ENCODE data around the gene MEX3D.

DNA sequence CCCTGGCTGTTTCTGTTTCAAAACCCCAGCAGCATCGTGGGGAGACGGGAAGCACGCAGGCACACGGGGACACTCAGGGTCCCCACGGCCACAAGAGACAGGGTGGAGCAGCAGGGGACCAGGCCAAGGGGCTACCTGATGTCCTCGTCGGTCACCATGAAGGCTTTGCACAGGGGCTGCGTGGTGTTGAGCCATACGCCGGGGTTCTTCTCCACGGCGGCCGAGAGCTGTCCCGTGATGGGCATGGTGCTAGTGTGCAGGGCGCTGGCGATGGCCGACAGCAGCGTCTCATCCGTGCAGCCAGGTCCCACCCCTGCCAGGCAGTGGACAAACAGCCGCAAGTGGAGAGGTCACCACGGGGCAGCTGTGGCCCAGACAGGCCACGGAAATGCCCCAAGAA is 12.8 kb upstream of the MEX3D start:
- TF ChIP-seq, protein P1, sequence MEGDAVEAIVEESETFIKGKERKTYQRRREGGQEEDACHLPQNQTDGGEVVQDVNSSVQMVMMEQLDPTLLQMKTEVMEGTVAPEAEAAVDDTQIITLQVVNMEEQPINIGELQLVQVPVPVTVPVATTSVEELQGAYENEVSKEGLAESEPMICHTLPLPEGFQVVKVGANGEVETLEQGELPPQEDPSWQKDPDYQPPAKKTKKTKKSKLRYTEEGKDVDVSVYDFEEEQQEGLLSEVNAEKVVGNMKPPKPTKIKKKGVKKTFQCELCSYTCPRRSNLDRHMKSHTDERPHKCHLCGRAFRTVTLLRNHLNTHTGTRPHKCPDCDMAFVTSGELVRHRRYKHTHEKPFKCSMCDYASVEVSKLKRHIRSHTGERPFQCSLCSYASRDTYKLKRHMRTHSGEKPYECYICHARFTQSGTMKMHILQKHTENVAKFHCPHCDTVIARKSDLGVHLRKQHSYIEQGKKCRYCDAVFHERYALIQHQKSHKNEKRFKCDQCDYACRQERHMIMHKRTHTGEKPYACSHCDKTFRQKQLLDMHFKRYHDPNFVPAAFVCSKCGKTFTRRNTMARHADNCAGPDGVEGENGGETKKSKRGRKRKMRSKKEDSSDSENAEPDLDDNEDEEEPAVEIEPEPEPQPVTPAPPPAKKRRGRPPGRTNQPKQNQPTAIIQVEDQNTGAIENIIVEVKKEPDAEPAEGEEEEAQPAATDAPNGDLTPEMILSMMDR (IDR thresholded peaks at IDR 0.05; ENCODE audit: insufficient read depth, low read depth, low read length), result no peak
- TF ChIP-seq EZH2 (IDR thresholded peaks at IDR 0.05; ENCODE audit: insufficient read depth, low read length), result no peak
